Stomach (tissue), 4 donors: Measurements from ENCODE around the gene PTGFRN.

Experiments used
- CTCF ChIP-seq, 7 experiments: fragments of 450-650 bp in 4 of 7; fragments of 200-600 bp in 3 of 7; sonication (generic) in 3 of 7; IDR thresholded peaks; one replicate each; pipeline ENCODE4 v1.5.1; 2016 to 2019; ENCODE audit warnings: antibody characterized with exemption in 7 of 7, control low read depth in 2 of 7, mild to moderate bottlenecking in 1 of 7
- EP300 ChIP-seq: sonication (generic); formaldehyde crosslinking; IDR thresholded peaks from one replicate; pipeline ENCODE4 v1.6.1; 2017; ENCODE audit warnings: antibody characterized with exemption
- POLR2A ChIP-seq, 4 donors: fragments of 450-650 bp; IDR thresholded peaks; one replicate each; pipeline ENCODE4 v1.6.1; 2016; ENCODE audit warnings: antibody characterized with exemption in 4 of 4, control low read depth in 2 of 4, mild to moderate bottlenecking in 1 of 4, moderate library complexity in 1 of 4

GRCh38 chr1:116962987-116963639, 53.4 kb downstream of the PTGFRN start:
- TF ChIP-seq CTCF (IDR thresholded peaks at IDR 0.05), result no peak
- no peak for TF ChIP-seq EP300
- no peak for TF ChIP-seq POLR2A (IDR thresholded peaks at IDR 0.05)
